Measurements from ENCODE around the gene UPK1B.

DNA sequence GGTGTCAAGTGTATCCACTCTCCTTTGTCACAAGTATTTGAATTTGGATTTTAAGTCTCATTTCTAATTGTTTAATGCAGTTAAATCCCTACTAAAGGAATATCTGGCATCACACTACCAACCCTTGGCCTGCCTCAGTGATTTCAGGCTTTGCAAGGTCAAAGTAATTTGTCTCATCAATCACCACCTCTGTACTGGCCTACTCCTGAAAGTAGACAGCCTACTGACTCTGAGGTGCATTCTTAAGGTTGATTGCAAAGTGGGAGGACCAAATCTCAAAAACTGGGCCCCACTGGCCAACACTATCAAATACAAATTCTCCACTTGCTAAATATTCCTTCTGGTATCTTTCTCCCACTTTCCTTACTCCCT is 28.3 kb upstream of the UPK1B start:
- no peak for TF ChIP-seq KAT2B (IDR thresholded peaks at IDR 0.05; ENCODE audit: low read depth, low read length)
- TF ChIP-seq MTA3 (IDR thresholded peaks at IDR 0.05; ENCODE audit: borderline replicate concordance) = no peak
- TF ChIP-seq, protein P1, sequence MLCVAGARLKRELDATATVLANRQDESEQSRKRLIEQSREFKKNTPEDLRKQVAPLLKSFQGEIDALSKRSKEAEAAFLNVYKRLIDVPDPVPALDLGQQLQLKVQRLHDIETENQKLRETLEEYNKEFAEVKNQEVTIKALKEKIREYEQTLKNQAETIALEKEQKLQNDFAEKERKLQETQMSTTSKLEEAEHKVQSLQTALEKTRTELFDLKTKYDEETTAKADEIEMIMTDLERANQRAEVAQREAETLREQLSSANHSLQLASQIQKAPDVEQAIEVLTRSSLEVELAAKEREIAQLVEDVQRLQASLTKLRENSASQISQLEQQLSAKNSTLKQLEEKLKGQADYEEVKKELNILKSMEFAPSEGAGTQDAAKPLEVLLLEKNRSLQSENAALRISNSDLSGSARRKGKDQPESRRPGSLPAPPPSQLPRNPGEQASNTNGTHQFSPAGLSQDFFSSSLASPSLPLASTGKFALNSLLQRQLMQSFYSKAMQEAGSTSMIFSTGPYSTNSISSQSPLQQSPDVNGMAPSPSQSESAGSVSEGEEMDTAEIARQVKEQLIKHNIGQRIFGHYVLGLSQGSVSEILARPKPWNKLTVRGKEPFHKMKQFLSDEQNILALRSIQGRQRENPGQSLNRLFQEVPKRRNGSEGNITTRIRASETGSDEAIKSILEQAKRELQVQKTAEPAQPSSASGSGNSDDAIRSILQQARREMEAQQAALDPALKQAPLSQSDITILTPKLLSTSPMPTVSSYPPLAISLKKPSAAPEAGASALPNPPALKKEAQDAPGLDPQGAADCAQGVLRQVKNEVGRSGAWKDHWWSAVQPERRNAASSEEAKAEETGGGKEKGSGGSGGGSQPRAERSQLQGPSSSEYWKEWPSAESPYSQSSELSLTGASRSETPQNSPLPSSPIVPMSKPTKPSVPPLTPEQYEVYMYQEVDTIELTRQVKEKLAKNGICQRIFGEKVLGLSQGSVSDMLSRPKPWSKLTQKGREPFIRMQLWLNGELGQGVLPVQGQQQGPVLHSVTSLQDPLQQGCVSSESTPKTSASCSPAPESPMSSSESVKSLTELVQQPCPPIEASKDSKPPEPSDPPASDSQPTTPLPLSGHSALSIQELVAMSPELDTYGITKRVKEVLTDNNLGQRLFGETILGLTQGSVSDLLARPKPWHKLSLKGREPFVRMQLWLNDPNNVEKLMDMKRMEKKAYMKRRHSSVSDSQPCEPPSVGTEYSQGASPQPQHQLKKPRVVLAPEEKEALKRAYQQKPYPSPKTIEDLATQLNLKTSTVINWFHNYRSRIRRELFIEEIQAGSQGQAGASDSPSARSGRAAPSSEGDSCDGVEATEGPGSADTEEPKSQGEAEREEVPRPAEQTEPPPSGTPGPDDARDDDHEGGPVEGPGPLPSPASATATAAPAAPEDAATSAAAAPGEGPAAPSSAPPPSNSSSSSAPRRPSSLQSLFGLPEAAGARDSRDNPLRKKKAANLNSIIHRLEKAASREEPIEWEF (CRISPR knock-in tag; IDR thresholded peaks at IDR 0.05) = no peak
- no peak for TF ChIP-seq PRPF4 (IDR thresholded peaks at IDR 0.05; ENCODE audit: insufficient read depth, low read depth, low read length, poor library complexity, severe bottlenecking)
- TF ChIP-seq, protein P2, sequence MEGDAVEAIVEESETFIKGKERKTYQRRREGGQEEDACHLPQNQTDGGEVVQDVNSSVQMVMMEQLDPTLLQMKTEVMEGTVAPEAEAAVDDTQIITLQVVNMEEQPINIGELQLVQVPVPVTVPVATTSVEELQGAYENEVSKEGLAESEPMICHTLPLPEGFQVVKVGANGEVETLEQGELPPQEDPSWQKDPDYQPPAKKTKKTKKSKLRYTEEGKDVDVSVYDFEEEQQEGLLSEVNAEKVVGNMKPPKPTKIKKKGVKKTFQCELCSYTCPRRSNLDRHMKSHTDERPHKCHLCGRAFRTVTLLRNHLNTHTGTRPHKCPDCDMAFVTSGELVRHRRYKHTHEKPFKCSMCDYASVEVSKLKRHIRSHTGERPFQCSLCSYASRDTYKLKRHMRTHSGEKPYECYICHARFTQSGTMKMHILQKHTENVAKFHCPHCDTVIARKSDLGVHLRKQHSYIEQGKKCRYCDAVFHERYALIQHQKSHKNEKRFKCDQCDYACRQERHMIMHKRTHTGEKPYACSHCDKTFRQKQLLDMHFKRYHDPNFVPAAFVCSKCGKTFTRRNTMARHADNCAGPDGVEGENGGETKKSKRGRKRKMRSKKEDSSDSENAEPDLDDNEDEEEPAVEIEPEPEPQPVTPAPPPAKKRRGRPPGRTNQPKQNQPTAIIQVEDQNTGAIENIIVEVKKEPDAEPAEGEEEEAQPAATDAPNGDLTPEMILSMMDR (IDR thresholded peaks at IDR 0.05 in 2 of 3, conservative IDR thresholded peaks at IDR 0.05 in 1 of 3; ENCODE audit: insufficient read depth in 2 of 3, low read depth in 1 of 3, low read length in 3 of 3) = no peak
- no peak for TF ChIP-seq EHMT2 (IDR thresholded peaks at IDR 0.05)
- TF ChIP-seq, protein P3, sequence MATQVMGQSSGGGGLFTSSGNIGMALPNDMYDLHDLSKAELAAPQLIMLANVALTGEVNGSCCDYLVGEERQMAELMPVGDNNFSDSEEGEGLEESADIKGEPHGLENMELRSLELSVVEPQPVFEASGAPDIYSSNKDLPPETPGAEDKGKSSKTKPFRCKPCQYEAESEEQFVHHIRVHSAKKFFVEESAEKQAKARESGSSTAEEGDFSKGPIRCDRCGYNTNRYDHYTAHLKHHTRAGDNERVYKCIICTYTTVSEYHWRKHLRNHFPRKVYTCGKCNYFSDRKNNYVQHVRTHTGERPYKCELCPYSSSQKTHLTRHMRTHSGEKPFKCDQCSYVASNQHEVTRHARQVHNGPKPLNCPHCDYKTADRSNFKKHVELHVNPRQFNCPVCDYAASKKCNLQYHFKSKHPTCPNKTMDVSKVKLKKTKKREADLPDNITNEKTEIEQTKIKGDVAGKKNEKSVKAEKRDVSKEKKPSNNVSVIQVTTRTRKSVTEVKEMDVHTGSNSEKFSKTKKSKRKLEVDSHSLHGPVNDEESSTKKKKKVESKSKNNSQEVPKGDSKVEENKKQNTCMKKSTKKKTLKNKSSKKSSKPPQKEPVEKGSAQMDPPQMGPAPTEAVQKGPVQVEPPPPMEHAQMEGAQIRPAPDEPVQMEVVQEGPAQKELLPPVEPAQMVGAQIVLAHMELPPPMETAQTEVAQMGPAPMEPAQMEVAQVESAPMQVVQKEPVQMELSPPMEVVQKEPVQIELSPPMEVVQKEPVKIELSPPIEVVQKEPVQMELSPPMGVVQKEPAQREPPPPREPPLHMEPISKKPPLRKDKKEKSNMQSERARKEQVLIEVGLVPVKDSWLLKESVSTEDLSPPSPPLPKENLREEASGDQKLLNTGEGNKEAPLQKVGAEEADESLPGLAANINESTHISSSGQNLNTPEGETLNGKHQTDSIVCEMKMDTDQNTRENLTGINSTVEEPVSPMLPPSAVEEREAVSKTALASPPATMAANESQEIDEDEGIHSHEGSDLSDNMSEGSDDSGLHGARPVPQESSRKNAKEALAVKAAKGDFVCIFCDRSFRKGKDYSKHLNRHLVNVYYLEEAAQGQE (IDR thresholded peaks at IDR 0.05; ENCODE audit: borderline replicate concordance) = no peak
- TF ChIP-seq, protein P3 (CRISPR knock-in tag; IDR thresholded peaks at IDR 0.05; ENCODE audit: low read depth) = no peak
- no peak for TF ChIP-seq RFX5 (IDR thresholded peaks at IDR 0.05; ENCODE audit: low read depth, low read length)
- TF ChIP-seq, protein P4, sequence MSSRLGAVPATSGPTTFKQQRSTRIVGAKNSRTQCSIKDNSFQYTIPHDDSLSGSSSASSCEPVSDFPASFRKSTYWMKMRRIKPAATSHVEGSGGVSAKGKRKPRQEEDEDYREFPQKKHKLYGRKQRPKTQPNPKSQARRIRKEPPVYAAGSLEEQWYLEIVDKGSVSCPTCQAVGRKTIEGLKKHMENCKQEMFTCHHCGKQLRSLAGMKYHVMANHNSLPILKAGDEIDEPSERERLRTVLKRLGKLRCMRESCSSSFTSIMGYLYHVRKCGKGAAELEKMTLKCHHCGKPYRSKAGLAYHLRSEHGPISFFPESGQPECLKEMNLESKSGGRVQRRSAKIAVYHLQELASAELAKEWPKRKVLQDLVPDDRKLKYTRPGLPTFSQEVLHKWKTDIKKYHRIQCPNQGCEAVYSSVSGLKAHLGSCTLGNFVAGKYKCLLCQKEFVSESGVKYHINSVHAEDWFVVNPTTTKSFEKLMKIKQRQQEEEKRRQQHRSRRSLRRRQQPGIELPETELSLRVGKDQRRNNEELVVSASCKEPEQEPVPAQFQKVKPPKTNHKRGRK (tag; IDR thresholded peaks at IDR 0.05) = no peak
- no peak for TF ChIP-seq NFE2 (IDR thresholded peaks at IDR 0.05; ENCODE audit: low read depth)
